Kidney epithelial cell (primary cell): ENCODE results near the gene RCL1. TPM values are rescaled to one million over a fixed set of nuclear protein-coding genes. Genes with fewer than 3 reads are reported as not detected.

Experiments used
- DNase-seq: peaks from one replicate; pipeline ENCODE4 v3.0.0-alpha.2; 2010; ENCODE audit warnings: low read depth
- H3K27me3 ChIP-seq: 2 replicates; pipeline ENCODE4 v1.6.0; 2011; ENCODE audit warnings: low read length; ENCODE audit not compliant: control insufficient read depth, insufficient read depth
- H3K36me3 ChIP-seq: 2 replicates; pipeline ENCODE4 v1.5.1; 2011; ENCODE audit warnings: low read length; ENCODE audit not compliant: control insufficient read depth, insufficient read depth
- H3K4me3 ChIP-seq: 2 replicates; pipeline ENCODE4 v1.5.1; 2011; ENCODE audit warnings: low read depth, mild to moderate bottlenecking, control low read depth, low read length
- total RNA-seq: library from RNA; depleted of rRNA; stranded (reverse); fragments of >200 nt; gene quantifications from 2 replicates; pipeline ENCODE4 v1.2.3, GENCODE V29; 2015
- TF ChIP-seq, protein P1 (sequence below): IDR thresholded peaks from 2 replicates; pipeline ENCODE4 v1.5.1; 2011; ENCODE audit warnings: mild to moderate bottlenecking, moderate library complexity, low read length, control low read depth, inconsistent platforms; ENCODE audit not compliant: insufficient read depth, poor library complexity, severe bottlenecking

RCL1 gene
- total RNA-seq, 1 donor from 2014 or later = 24.4 TPM

DNA sequence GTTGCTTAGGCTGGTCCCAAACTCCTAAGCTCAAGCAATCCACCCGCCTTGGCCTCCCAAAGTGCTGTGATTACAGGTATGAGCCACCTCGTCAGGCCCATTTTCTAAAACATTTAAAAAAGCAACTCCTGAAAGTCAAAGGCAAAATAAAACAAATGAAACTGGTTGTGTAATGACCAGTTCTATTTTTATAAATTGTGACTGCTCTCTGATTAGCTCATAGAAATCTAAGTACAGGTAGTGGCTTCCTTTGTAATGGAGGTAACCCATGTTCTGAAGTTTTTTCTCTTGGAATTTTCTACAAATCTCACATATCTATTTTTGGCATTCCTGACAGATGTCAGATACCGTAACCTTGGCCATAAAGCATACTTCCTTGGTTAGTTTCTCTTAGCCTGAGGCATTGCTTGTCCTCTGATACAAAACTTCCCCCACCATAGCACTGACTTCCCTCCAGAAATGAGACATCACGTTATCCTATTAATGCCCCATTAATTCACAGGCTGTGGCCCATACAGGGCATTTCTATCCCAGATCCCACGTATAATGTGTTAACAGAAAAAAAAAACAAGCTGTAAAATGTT is 37.6 kb upstream of the RCL1 start:
- Histone ChIP-seq H3K27me3 (no peaks in the 10 kb centered on the region), H3K36me3 (no peaks in the 10 kb centered on the region), H3K4me3 (no peak overlapping the region)
- no peak for DNase-seq
- TF ChIP-seq, protein P1, sequence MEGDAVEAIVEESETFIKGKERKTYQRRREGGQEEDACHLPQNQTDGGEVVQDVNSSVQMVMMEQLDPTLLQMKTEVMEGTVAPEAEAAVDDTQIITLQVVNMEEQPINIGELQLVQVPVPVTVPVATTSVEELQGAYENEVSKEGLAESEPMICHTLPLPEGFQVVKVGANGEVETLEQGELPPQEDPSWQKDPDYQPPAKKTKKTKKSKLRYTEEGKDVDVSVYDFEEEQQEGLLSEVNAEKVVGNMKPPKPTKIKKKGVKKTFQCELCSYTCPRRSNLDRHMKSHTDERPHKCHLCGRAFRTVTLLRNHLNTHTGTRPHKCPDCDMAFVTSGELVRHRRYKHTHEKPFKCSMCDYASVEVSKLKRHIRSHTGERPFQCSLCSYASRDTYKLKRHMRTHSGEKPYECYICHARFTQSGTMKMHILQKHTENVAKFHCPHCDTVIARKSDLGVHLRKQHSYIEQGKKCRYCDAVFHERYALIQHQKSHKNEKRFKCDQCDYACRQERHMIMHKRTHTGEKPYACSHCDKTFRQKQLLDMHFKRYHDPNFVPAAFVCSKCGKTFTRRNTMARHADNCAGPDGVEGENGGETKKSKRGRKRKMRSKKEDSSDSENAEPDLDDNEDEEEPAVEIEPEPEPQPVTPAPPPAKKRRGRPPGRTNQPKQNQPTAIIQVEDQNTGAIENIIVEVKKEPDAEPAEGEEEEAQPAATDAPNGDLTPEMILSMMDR = no peak

DNA sequence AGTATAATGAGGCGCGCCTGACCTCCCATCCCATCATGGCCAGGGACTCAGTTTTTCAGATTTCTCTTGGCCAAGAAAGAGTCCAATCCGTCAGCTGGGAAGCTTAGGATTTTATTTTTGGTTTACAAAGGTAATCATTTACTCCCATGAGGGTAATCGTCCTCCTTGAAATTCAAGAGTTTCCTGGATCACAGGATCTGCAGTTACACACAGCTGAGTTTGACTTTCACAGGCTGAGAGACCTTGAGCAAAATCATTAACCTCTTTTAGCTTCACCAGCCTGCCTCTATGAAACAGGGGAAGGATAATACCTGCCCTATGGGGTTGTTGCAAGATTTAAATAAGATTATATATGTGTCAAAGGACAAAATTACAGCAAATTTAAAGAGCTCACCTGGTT is 36.3 kb upstream of the RCL1 start:
- no peak for DNase-seq
- Histone ChIP-seq H3K36me3 (no peaks in the 10 kb centered on the region), H3K27me3 (no peaks in the 10 kb centered on the region), H3K4me3 (no peak overlapping the region)
- TF ChIP-seq, protein P1 = no peak

DNA sequence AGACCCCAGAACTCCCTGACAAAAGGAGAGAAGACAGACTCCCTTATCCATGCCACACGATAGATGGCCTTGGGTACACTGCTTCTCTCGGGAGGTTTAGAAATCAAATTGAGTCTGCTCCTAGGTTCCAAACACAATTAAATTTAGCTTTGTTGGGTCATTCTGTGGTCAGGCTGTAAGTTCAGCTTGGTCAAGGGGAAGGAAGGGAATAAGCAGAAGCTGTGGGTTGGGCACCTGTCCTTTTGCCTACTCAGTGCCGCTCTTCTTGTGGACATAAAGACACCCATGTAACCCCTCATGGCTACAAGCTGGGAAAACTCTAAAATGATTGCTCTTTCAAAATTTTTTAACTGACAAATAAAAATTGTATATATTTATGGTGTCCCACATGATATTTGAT is 32.6 kb upstream of the RCL1 start:
- DNase-seq = no peak
- TF ChIP-seq, protein P1 = no peak
- Histone ChIP-seq H3K36me3 (no peaks in the 10 kb centered on the region), H3K4me3 (no peak overlapping the region), H3K27me3 (no peaks in the 10 kb centered on the region)

DNA sequence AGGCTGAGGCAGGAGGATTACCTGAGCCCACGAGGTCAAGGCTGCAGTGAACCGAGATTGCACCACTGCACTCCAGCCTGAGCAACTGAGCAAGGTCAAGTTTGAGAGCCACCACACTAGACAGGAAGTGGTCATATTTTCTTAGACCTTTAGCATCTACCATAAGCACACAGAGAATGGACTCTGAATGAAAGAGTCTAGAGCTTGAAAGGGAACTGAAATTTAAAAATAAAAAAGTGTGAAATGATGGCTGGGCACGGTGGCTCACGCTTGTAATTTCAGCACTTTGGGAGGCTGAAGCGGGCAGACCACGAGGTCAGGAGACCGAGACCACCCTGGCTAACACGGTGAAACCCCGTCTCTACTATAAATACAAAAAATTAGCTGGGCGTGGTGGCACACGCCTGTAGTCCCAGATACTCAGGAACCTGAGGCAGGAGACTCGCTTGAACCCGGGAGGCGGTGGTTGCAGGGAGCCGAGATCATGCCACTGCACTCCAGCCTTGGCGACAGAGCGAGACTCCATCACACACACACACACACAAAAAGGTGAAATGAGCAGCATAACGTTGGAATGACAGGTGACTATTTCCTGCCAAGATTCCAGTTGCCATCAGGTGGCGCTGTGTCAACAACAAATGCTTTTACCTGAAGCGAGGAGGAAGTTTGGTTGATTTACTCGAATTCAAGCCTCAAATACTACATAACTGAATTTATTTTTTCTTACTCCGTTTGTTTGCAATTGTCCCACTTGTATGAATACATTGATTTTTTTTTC is 30.4 kb upstream of the RCL1 start:
- no peak overlapping the region for H3K4me3 ChIP-seq
- DNase-seq = peak; percentile 55
- no peaks in the 10 kb centered on the region for H3K27me3 ChIP-seq
- TF ChIP-seq, protein P1 = peak; percentile 80
- H3K36me3 ChIP-seq = no peaks in the 10 kb centered on the region

DNA sequence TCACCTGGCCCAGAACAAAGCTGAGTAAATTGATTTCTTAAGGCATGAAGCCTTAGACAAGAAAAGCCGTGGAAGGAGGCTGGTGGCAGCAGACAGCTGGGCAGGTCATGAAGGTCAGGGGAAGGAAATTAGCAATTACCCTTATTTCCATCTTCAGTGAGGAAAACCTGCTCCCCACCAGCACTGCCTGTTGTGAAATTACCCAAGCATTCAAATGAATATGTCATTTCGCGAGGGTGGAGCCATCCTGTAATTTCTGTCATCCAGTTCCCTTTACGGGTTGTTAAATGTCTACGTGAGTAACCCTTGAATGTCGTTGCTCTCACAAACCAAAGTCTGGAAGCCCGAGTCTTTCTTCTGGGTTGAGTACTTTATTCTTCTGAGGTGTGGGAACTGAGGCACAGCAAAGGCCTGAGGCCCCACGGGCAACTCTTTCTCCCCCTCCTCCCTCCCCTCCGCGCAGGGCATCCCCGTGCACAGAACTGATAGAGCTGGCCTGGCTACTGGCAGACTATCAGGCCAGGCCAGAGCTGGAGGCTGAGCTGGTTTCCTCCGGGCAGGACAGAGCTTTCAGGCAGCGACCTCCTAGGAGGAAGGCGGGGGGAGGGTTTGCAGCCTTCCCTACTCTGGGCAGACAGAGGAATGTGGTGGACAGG is 29.7 kb upstream of the RCL1 start:
- TF ChIP-seq, protein P1 = no peak
- no peak for DNase-seq
- H3K4me3 ChIP-seq = no peak overlapping the region
- H3K36me3 ChIP-seq = no peaks in the 10 kb centered on the region
- H3K27me3 ChIP-seq = no peaks in the 10 kb centered on the region
